Pancreas (tissue), 10 donors: ENCODE data around the gene BSG. TPM values are rescaled to one million over a fixed set of nuclear protein-coding genes. Genes with fewer than 3 reads are reported as not detected.

ENCODE experiments used
- ATAC-seq, 4 donors: fragments of 200-7000 bp; cut with Tn5 transposase; one replicate each; pipeline versions ENCODE4 v1.8.0 to v1.9.1; 2020; ENCODE audit warnings: mild to moderate bottlenecking in 4 of 4, moderate library complexity in 4 of 4
- DNase-seq, 6 donors: peaks; one replicate each; pipeline ENCODE4 v3.0.0-alpha.2; 2020
- FAIRE-seq: peaks from 2 replicates; lab custom pipeline; 2012; peaks lifted over from hg19 to GRCh38; lab: Jason Lieb, UNC
- H3K27ac ChIP-seq, 4 donors: fragments of 200-600 bp; sonication (generic); 1 replicate in 3 of 4; 2 replicates in 1 of 4; pipeline versions ENCODE4 v1.5.0 to v1.8.0; 2020
- H3K27me3 ChIP-seq, 4 donors: fragments of 200-600 bp; one replicate each; pipeline ENCODE4 v1.8.0; 2021
- H3K36me3 ChIP-seq, 3 donors: fragments of 200-600 bp; sonication (generic) in 1 of 3; one replicate each; pipeline versions ENCODE4 v1.5.0 to v1.8.0; 2020 to 2021
- H3K4me1 ChIP-seq, 3 donors: fragments of 200-600 bp; one replicate each; pipeline ENCODE4 v1.8.0; 2021
- H3K4me3 ChIP-seq, 4 donors: fragments of 200-600 bp; sonication (generic) in 2 of 4; one replicate each; pipeline versions ENCODE4 v1.5.0 to v1.8.0; 2020 to 2021
- H3K9me3 ChIP-seq, 4 donors: fragments of 200-600 bp; one replicate each; pipeline ENCODE4 v1.8.0; 2021
- CTCF ChIP-seq, 4 donors: fragments of 200-600 bp; sonication (generic) in 3 of 4; IDR thresholded peaks; one replicate each; pipeline versions ENCODE4 v1.5.0 to v1.8.0; 2021; ENCODE audit warnings: antibody characterized with exemption in 4 of 4
- WGBS, 2 donors: extraction: QIAGEN DNeasy Blood & Tissue Kit; methylation state at CpG; one replicate each; pipeline ENCODE4 v1.1.7; 2013; 5-methylcytosine and 5-hydroxymethylcytosine counted together
- intact Hi-C, 3 donors: fragments of 100-400 bp; cut with DNase I; formaldehyde crosslinking; loops; one replicate each; pipeline versions ENCODE4 v1.11.1 to v1.14.2; 2022
- polyA plus RNA-seq, 2 donors: library from polyadenylated mRNA; stranded (reverse); fragments of 200-250 nt; gene quantifications; one replicate each; pipeline ENCODE4 v1.2.3, GENCODE V29; 2013
- total RNA-seq, 6 donors: library from RNA; stranded (reverse); fragmentation: NEBNext Ultra II Directional in 4 of 6; extraction: Animal tissue kit (Norgen Biotek cat#: 25700) in 4 of 6; gene quantifications; one replicate each; pipeline versions ENCODE4 v1.2.1 to v1.2.4, GENCODE V29; 2021 to 2023
- donor health status: healthy with polysubstance abuse.
- donor health status: DM: no; HTN: no; CAD: no; lungs with moderate emphysema.
- donor health status: DM: no; HTN: no; CAD: no.
- donor health status: control.
- donor health status: control.
- donor health status: Bipolar disorder and iron deficiency.
- donor health status: DM: yes; HTN: yes; CAD: no.
- donor health status: DM: no; HTN: no; CAD: no.
- donor health status: DM: no; HTN: no; CAD: no.
- donor health status: DM: yes; HTN: yes; CAD: no.

BSG gene
- total and polyA plus RNA-seq, 8 donors = 122 to 256 (median 159) TPM

- ATAC-seq (no peak), DNase-seq (no peak), FAIRE-seq (no peak)
- Histone ChIP-seq H3K4me3 (no peak overlapping the region), H3K9me3 (no peaks in the 10 kb centered on the region), H3K4me1 (no peaks in the 10 kb centered on the region), H3K36me3 (no peaks in the 10 kb centered on the region), H3K27ac (no peak overlapping the region), H3K27me3 (no peaks in the 10 kb centered on the region)
- WGBS, 2 donors = 72 to 81% methylated on average over 28 to 30 of the region's 30 CpGs
- intact Hi-C loops = no loop called here
- no peak for TF ChIP-seq CTCF (IDR thresholded peaks at IDR 0.05)
Measured at GRCh38 chr19:607301-608154, 35.1 kb downstream of the BSG start.

GRCh38 chr19:608155-609003 lies 36.0 kb downstream of the BSG start:
- H3K4me1 ChIP-seq = no peaks in the 10 kb centered on the region
- intact Hi-C loops = no loop called here
- H3K9me3 ChIP-seq = no peaks in the 10 kb centered on the region
- no peaks in the 10 kb centered on the region for H3K27me3 ChIP-seq
- H3K36me3 ChIP-seq = no peaks in the 10 kb centered on the region
- TF ChIP-seq CTCF (IDR thresholded peaks at IDR 0.05) = no peak
- H3K27ac ChIP-seq = no peak overlapping the region
- no peak for ATAC-seq
- no peak overlapping the region for H3K4me3 ChIP-seq
- 69 to 71% methylated on average over 28 to 30 of the region's 30 CpGs for WGBS, 2 donors
- peak in 2 of 6 donors; percentile 20 to 72 for DNase-seq
- FAIRE-seq = no peak

- ATAC-seq (peak in 3 of 4 donors; percentile 27 to 49 (median 36)), FAIRE-seq (no peak), DNase-seq (peak in 2 of 6 donors; percentile 42 to 66)
- no peak overlapping the region for H3K27ac ChIP-seq
- TF ChIP-seq CTCF (IDR thresholded peaks at IDR 0.05) = no peak
- H3K4me1 ChIP-seq = no peaks in the 10 kb centered on the region
- no peaks in the 10 kb centered on the region for H3K27me3 ChIP-seq
- H3K36me3 ChIP-seq = no peaks in the 10 kb centered on the region
- no peak overlapping the region for H3K4me3 ChIP-seq
- 45 to 56% methylated on average over 19 to 22 of the region's 22 CpGs for WGBS, 2 donors
- intact Hi-C loops = no loop called here
- H3K9me3 ChIP-seq = no peaks in the 10 kb centered on the region
Measured at GRCh38 chr19:609004-609346, 36.6 kb downstream of the BSG start.

- Histone ChIP-seq H3K4me3 (peak overlapping the region in 1 of 4 donors; percentile 3), H3K36me3 (no peaks in the 10 kb centered on the region), H3K27me3 (no peaks in the 10 kb centered on the region), H3K4me1 (no peaks in the 10 kb centered on the region), H3K9me3 (no peaks in the 10 kb centered on the region), H3K27ac (peak overlapping the region in 1 of 4 donors; percentile 1)
- FAIRE-seq (no peak), DNase-seq (no peak), ATAC-seq (peak in 3 of 4 donors; percentile 8 to 24 (median 12))
- intact Hi-C loops = no loop called here
- WGBS, 2 donors = 63 to 65% methylated on average over 37 to 38 of the region's 38 CpGs
- TF ChIP-seq CTCF (IDR thresholded peaks at IDR 0.05) = no peak
Measured at GRCh38 chr19:610071-610800, 37.8 kb downstream of the BSG start.
